Keratinocyte (primary cell): Measurements from ENCODE around the gene CNTNAP5. TPM values are rescaled to one million over a fixed set of nuclear protein-coding genes. Genes with fewer than 3 reads are reported as not detected.

Experiments
- DNase-seq: peaks from one replicate; pipeline ENCODE4 v3.0.0-alpha.2; 2011; ENCODE audit warnings: low read depth, missing footprints, low spot score
- FAIRE-seq: peaks from 2 replicates; lab custom pipeline; 2011; peaks lifted over from hg19 to GRCh38; lab: Jason Lieb, UNC
- H2AFZ ChIP-seq: 2 replicates; pipeline ENCODE4 v1.6.0; 2012; ENCODE audit warnings: low read length, control low read depth, inconsistent platforms; ENCODE audit not compliant: control insufficient read depth
- H3K27ac ChIP-seq: 2 replicates; pipeline ENCODE4 v1.5.1; 2011; ENCODE audit warnings: low read length; ENCODE audit not compliant: control insufficient read depth, insufficient read depth
- H3K27me3 ChIP-seq: 3 replicates; pipeline ENCODE4 v1.6.0; 2011; ENCODE audit warnings: low read length; ENCODE audit not compliant: control insufficient read depth, insufficient read depth; ENCODE audit errors: extremely low read depth
- H3K36me3 ChIP-seq, 2 experiments: 2 replicates in 1 of 2; 3 replicates in 1 of 2; pipeline ENCODE4 v1.5.1; 2011; ENCODE audit warnings: low read length in 2 of 2, mild to moderate bottlenecking in 1 of 2; ENCODE audit not compliant: control insufficient read depth in 2 of 2, insufficient read depth in 2 of 2; ENCODE audit errors: extremely low read depth in 1 of 2
- H3K4me1 ChIP-seq: 3 replicates; pipeline ENCODE4 v1.5.1; 2011; ENCODE audit warnings: low read length; ENCODE audit not compliant: control insufficient read depth, insufficient read depth; ENCODE audit errors: extremely low read depth
- H3K4me2 ChIP-seq: 3 replicates; pipeline ENCODE4 v1.6.0; 2011; ENCODE audit warnings: low read depth, low read length; ENCODE audit not compliant: control insufficient read depth, insufficient read depth; ENCODE audit errors: extremely low read depth
- H3K4me3 ChIP-seq, 3 experiments: fragments of 200-600 bp in 1 of 3; sonication (generic) in 1 of 3; 2 replicates in 2 of 3; 3 replicates in 1 of 3; pipeline ENCODE4 v1.5.1; 2011 to 2016; ENCODE audit warnings: low read length in 3 of 3, mild to moderate bottlenecking in 3 of 3, control low read depth in 2 of 3, inconsistent platforms in 1 of 3, low read depth in 1 of 3, mixed read lengths in 1 of 3, mixed run types in 1 of 3, moderate library complexity in 1 of 3; ENCODE audit not compliant: control insufficient read depth in 2 of 3, insufficient read depth in 2 of 3; ENCODE audit errors: extremely low read depth in 1 of 3
- H3K79me2 ChIP-seq: 2 replicates; pipeline ENCODE4 v1.6.0; 2012; ENCODE audit warnings: low read length; ENCODE audit not compliant: control insufficient read depth, insufficient read depth
- H3K9ac ChIP-seq: 3 replicates; pipeline ENCODE4 v1.6.0; 2011; ENCODE audit warnings: low read length; ENCODE audit not compliant: control insufficient read depth, insufficient read depth; ENCODE audit errors: extremely low read depth
- H3K9me1 ChIP-seq: 3 replicates; pipeline ENCODE4 v1.6.0; 2011; ENCODE audit warnings: low read length; ENCODE audit not compliant: control insufficient read depth, insufficient read depth; ENCODE audit errors: extremely low read depth
- H3K9me3 ChIP-seq: 2 replicates; pipeline ENCODE4 v1.5.1; 2012; ENCODE audit warnings: low read depth, low read length; ENCODE audit not compliant: control insufficient read depth
- H4K20me1 ChIP-seq: 3 replicates; pipeline ENCODE4 v1.6.0; 2011; ENCODE audit warnings: low read length; ENCODE audit not compliant: control insufficient read depth, insufficient read depth; ENCODE audit errors: extremely low read depth
- CTCF ChIP-seq, 3 experiments: IDR thresholded peaks in 1 of 3; conservative IDR thresholded peaks in 1 of 3; optimal IDR thresholded peaks in 1 of 3; 2 replicates in 2 of 3; 3 replicates in 1 of 3; pipeline versions ENCODE3 to v1.5.1; 2011; ENCODE audit warnings: low read length in 3 of 3, mild to moderate bottlenecking in 3 of 3, moderate library complexity in 2 of 3, control low read depth in 1 of 3, inconsistent platforms in 1 of 3; ENCODE audit not compliant: insufficient read depth in 2 of 3; ENCODE audit errors: extremely low read depth in 1 of 3
- EZH2 ChIP-seq: IDR thresholded peaks from one replicate; pipeline ENCODE4 v1.6.1; 2012; ENCODE audit warnings: inconsistent platforms, mild to moderate bottlenecking, low read length, moderate library complexity
- dilution Hi-C: fragments of 300-500 bp; cut with MboI; formaldehyde crosslinking; loops from one replicate; pipeline ENCODE4 v1.7.0; 2020; ENCODE audit warnings: low sequenced_read_pairs; ENCODE audit not compliant: extremely low pct_ligation_motif_present
- polyA plus RNA-seq, 5 experiments: library from polyadenylated mRNA; depleted of rRNA in 3 of 5; stranded (reverse) in 3 of 5; stranded (forward) in 1 of 5; unstranded in 1 of 5; fragments of >200 nt; gene quantifications; 1 replicate in 1 of 5; 2 replicates in 3 of 5; 3 replicates in 1 of 5; pipeline versions ENCODE4 v1.2.1 to v1.2.3, GENCODE V29; 2011 to 2012; ENCODE audit warnings: missing spikeins in 2 of 5, low read depth in 1 of 5, low replicate concordance in 1 of 5

CNTNAP5 gene
- polyA plus RNA-seq, 1 donor (not counting 4 experiments of a cell fraction or from before 2014, with no cell fraction given), result not detected

GRCh38 chr2:124112206-124112605, 87.1 kb downstream of the CNTNAP5 start:
- no peak for FAIRE-seq
- Histone ChIP-seq H3K4me3 (no peak overlapping the region), H3K36me3 (no peaks in the 10 kb centered on the region), H3K9me3 (no peaks in the 10 kb centered on the region), H3K79me2 (no peaks in the 10 kb centered on the region), H3K9ac (no peak overlapping the region), H3K9me1 (no peaks in the 10 kb centered on the region), H3K27ac (no peak overlapping the region), H2AFZ (no peak overlapping the region), H3K4me1 (peaks cover 4% of the 10 kb centered on the region), H3K27me3 (no peaks in the 10 kb centered on the region), H3K4me2 (no peak overlapping the region), H4K20me1 (no peaks in the 10 kb centered on the region)
- TF ChIP-seq EZH2, result no peak
- TF ChIP-seq CTCF (optimal IDR thresholded peaks at IDR 0.05 in 1 of 3, IDR thresholded peaks at IDR 0.05 in 1 of 3, conservative IDR thresholded peaks at IDR 0.05 in 1 of 3; ENCODE audit: extremely low read depth in 1 of 3, insufficient read depth in 2 of 3, low read length in 3 of 3), result no peak
- DNase-seq, result no peak
- dilution Hi-C loops, result no loop called here

- Histone ChIP-seq H2AFZ (no peak overlapping the region), H3K4me3 (no peak overlapping the region), H3K27me3 (no peaks in the 10 kb centered on the region), H3K27ac (no peak overlapping the region), H3K4me1 (peaks cover 4% of the 10 kb centered on the region), H3K9me1 (no peaks in the 10 kb centered on the region), H3K36me3 (no peaks in the 10 kb centered on the region), H3K9ac (no peak overlapping the region), H4K20me1 (no peaks in the 10 kb centered on the region), H3K4me2 (no peak overlapping the region), H3K9me3 (no peaks in the 10 kb centered on the region), H3K79me2 (no peaks in the 10 kb centered on the region)
- dilution Hi-C loops, result no loop called here
- no peak for TF ChIP-seq CTCF (optimal IDR thresholded peaks at IDR 0.05 in 1 of 3, IDR thresholded peaks at IDR 0.05 in 1 of 3, conservative IDR thresholded peaks at IDR 0.05 in 1 of 3; ENCODE audit: extremely low read depth in 1 of 3, insufficient read depth in 2 of 3, low read length in 3 of 3)
- no peak for TF ChIP-seq EZH2
- DNase-seq, result no peak
- no peak for FAIRE-seq
Measured at GRCh38 chr2:124112966-124113365, 87.9 kb downstream of the CNTNAP5 start.
